ENCODE data around the gene HDDC3. TPM values are rescaled to one million over a fixed set of nuclear protein-coding genes. Genes with fewer than 3 reads are reported as not detected.
"Not testable (repeated sequence)": the region's sequence is repeated elsewhere in the genome, so short reads cannot be mapped to it uniquely, and the experiment has no call there.

Gene HDDC3
- total RNA-seq, 4 donors from 2014 or later = 12.0 to 21.1 (median 19.4) TPM

DNA sequence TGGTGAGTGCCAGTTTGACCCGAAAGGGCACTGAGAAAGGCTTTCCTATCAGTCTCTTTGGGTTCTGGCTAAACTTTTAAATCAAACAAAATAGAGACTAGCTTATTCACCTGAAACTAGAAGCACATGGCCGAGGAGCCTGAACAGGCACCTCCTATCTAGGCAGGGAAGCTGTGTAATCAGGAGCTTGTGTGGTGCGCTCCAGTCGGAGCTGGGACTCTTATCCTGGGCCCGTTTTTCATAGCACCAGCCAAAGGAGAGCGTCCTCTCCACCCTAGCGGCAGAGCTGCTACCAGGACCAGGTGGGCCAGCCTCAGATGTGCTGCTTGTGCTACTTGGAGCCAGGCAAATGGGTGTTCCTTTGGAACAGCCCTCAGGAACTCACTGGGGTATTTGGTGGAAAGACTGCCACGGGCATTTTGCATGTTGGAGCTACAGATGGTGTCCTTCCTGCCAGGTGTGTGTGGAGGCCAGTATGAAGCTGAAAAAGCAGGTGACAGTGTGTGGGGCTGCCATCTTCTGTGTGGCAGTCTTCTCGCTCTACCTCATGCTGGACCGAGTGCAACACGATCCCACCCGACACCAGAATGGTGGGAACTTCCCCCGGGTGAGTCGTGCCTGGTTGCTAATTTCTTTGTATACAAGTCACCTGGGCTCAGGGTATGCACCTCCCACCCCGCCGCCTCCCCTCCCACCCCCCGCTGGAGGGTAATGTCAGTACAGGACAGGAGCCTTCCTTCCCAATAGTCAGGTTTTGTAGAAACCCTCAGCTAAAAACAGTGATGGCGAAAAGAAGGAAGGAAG lies 28.4 kb downstream of the HDDC3 start:
- intact Hi-C loops (cut with DNase I; ENCODE audit: low total_unique reads) = no loop called here
- no peak for TF ChIP-seq POLR2A (IDR thresholded peaks at IDR 0.05)
- TF ChIP-seq, protein P1, sequence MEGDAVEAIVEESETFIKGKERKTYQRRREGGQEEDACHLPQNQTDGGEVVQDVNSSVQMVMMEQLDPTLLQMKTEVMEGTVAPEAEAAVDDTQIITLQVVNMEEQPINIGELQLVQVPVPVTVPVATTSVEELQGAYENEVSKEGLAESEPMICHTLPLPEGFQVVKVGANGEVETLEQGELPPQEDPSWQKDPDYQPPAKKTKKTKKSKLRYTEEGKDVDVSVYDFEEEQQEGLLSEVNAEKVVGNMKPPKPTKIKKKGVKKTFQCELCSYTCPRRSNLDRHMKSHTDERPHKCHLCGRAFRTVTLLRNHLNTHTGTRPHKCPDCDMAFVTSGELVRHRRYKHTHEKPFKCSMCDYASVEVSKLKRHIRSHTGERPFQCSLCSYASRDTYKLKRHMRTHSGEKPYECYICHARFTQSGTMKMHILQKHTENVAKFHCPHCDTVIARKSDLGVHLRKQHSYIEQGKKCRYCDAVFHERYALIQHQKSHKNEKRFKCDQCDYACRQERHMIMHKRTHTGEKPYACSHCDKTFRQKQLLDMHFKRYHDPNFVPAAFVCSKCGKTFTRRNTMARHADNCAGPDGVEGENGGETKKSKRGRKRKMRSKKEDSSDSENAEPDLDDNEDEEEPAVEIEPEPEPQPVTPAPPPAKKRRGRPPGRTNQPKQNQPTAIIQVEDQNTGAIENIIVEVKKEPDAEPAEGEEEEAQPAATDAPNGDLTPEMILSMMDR (IDR thresholded peaks at IDR 0.05) = no peak
- WGBS, 2 donors = 54 to 63% methylated on average over 18 of the region's 18 CpGs
- no peak for DNase-seq (ENCODE audit: low spot score in 2 of 2)
- peak overlapping the region; percentile 82 for H3K4me3 ChIP-seq (ENCODE audit: low read depth, poor library complexity, severe bottlenecking)

DNA sequence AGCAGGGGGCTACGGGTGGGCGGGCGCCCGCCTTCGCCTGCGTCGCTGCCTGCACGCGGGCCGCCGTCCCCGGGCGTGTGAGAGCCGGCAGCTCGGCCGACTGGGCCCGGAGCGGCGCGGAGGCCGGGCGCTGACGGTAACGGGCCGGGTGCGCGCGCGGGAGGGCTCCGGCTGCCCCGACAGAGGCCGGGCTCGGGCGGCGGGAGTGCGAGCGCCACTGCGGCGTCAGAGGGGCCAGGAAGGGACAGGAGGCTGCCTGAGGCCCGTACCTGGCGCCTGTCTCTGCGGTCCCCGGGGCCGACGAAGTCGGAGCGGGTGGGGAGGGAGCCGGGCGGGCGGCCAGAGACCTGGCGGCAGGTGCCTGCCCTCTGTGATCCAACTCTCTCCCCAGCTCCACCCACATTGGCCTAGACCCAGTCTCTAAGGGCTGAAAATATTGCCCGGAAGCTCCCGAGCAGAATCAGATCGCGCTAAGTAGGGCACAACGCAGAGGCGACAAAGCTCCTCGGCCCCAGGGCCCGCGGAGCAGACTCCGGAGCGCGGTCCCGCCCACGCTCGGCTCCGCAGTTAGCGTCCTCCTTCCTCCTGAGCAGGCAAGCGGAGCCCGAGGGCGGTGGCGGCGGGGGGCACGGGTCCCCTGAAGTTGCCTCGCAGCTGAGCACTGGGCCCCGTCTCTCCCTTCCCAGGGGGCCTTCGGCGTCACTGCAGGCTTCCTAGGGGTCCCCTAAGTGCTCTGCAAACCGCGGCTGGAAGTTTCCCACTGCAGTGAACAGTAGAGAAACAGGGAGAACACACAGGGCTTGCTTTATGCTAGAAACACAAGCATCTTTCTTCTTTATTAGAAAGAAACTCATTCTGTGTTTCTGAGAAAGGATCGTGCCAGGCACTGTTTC lies 29.3 kb downstream of the HDDC3 start, which contains the start of gene MAN2A2:
TSS of gene MAN2A2 (plus strand) at position 463 of the 893 bp plus-strand sequence. CDS start 906 bp downstream, outside the sequence.
- DNase-seq (ENCODE audit: low spot score in 2 of 2) = peak in 1 of 2 donors; percentile 90
- 0 to 2% methylated on average over 30 to 46 of the region's 81 CpGs for WGBS, 2 donors
- peak within 1 kb of the TSS; percentile 82 for H3K4me3 ChIP-seq (ENCODE audit: low read depth, poor library complexity, severe bottlenecking)
- TF ChIP-seq, protein P1 (IDR thresholded peaks at IDR 0.05) = no peak
- no peak for TF ChIP-seq POLR2A (IDR thresholded peaks at IDR 0.05)
- intact Hi-C loops (cut with DNase I; ENCODE audit: low total_unique reads) = no loop called here

DNA sequence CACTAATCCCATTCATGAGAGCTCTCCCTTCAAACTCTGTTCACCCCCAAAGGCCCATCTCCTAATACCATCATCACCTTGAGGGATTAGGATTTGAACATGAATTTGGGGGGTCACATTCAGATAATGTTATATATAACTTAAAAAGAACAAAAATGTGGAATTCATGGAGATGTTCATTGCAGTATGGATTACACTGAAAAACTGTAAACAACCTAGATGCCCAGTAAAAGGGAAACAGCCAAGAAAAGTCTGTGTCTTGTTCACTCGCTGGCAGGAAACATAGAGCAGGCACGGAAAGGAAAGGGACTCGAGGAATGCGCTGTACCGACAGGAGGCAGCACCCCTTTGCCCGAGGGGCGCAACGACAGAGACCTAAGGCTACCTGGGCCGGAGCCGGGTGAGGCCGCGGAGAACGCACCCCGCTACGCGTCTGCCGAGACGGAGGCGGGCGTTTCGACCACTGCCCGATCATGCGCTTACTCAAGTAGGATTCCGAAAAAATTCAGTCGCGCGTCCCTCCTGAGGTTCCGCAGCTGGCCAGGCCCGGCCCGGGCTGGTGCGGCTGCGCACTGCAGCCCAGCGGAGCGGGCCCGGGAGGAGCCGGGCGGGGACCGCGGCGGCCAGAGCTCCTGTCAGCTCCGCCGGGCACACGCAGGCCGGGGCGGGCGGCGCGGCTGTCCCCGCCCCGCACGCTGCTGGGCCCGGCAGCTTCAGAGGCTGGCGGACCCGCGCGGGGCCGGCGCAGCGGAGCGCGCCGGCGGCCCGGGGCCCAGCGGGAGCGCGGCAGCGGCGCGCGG lies 30.1 kb downstream of the HDDC3 start:
- 0% methylated on average over 25 to 27 of the region's 71 CpGs for WGBS, 2 donors
- TF ChIP-seq, protein P1 (IDR thresholded peaks at IDR 0.05) = no peak
- TF ChIP-seq POLR2A (IDR thresholded peaks at IDR 0.05) = no peak
- intact Hi-C loops (cut with DNase I; ENCODE audit: low total_unique reads) = no loop called here

DNA sequence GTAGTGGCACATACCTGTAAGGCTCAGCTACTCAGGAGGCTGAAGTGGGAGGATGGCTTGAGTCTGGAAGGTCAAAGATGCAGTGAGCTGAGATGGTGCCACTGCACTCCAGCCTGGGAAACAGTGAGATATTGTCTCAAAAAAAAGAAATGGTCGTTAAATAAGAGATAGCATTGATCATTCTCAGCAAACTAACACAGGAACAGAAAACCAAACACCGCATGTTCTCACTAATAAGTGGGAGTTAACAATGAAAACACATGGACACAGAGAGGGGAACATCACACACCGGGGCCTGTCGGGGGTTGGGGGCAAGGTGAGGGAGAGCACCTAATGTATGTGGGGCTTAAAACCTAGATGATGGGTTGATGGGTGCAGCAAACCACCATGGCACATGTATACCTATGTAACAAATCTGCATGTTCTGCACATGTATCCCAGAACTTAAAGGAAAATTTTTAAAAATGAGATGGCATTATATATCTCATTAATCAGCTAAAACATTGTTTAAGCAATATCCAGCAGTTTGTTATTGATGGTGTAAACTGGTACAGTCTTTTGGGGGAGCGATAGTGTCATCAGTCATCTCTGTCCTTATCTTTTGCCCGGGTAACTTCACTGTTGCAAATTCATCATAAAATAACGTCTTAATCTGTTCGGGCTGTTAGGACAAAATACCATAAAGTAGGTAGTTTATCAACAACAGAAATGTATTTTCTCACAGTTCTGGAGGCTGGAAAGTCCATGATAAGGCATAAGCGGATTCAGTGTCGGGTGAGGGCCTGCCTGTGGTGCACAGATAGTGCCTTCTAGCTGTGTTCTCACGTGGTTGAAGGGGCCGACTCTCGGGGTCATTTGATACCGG lies 30.9 kb downstream of the HDDC3 start:
- intact Hi-C loops (cut with DNase I; ENCODE audit: low total_unique reads) = no loop called here
- no peak overlapping the region for H3K4me3 ChIP-seq (ENCODE audit: low read depth, poor library complexity, severe bottlenecking)
- DNase-seq (ENCODE audit: low spot score in 2 of 2) = no peak
- 60% methylated on average over 14 of the region's 14 CpGs for WGBS, 2 donors
- no peak for TF ChIP-seq POLR2A (IDR thresholded peaks at IDR 0.05)
- TF ChIP-seq, protein P1 (IDR thresholded peaks at IDR 0.05) = no peak

More for the DNA sequence above, 30.1 kb downstream of the HDDC3 start:
- DNase-seq (ENCODE audit: low spot score in 2 of 2) = peak; percentile 73 to 93
- peak overlapping the region; percentile 19 for H3K4me3 ChIP-seq (ENCODE audit: low read depth, poor library complexity, severe bottlenecking)

DNA sequence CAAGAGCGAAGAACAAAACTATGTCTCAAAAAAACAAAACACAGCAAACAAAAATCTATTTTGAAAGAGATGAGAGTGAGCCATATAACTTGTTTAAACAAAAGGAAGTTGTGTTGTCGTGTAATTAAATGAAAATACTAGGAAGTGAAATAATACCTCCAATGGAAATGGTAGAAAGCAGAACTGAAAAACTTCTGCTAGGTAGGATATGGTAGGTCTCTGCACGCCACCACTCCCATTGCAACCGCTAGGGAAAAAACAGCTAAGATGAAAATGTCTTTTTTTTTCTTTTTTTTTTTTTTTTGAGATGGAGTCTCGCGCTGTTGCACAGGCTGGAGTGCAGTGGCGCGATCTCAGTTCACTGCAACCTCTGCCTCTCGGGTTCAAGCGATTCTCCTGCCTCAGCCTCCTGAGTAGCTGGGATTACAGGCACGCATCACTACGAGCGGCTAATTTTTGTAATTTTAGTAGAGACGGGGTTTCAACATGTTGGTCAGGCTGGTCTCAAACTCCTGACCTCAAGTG lies 35.2 kb downstream of the HDDC3 start:
- intact Hi-C loops (cut with DNase I; ENCODE audit: low total_unique reads); H3K4me3 ChIP-seq (ENCODE audit: low read depth, poor library complexity, severe bottlenecking); DNase-seq (ENCODE audit: low spot score in 2 of 2): not testable (repeated sequence)
- 85 to 90% methylated on average over 14 of the region's 14 CpGs for WGBS, 2 donors

All from lower leg skin (tissue), 4 donors.